SK-N-SH (cell line): ENCODE measurements around the gene UBFD1. TPM values are rescaled to one million over a fixed set of nuclear protein-coding genes. Genes with fewer than 3 reads are reported as not detected.

Experiments used
- CTCF ChIA-PET: fragments of 300-600, 350-600 bp; formaldehyde crosslinking; extraction: SDS; loops from one replicate; lab custom pipeline; 2021; lab: Yijun Ruan, JAX
- POLR2A ChIA-PET: fragments of 350-600 bp; sonication (Branson Sonifier 250); formaldehyde crosslinking; extraction: SDS; loops from one replicate; lab custom pipeline; 2020; ENCODE audit warnings: antibody characterized with exemption, inconsistent platforms; lab: Yijun Ruan, JAX
- DNase-seq: peaks from one replicate; pipeline ENCODE4 v3.0.0; 2012
- H2AFZ ChIP-seq: fragments of 200-600 bp; sonication (generic); 2 replicates; pipeline ENCODE4 v1.8.1; 2016; ENCODE audit warnings: antibody characterized with exemption, mild to moderate bottlenecking, low read depth
- H3F3A ChIP-seq: fragments of 200-600 bp; sonication (generic); replicated peaks from 2 replicates; pipeline ENCODE3; 2016; ENCODE audit warnings: antibody characterized with exemption, mild to moderate bottlenecking; ENCODE audit not compliant: insufficient read depth
- H3K27ac ChIP-seq, 2 experiments: fragments of 200-500 bp in 1 of 2; fragments of 200-600 bp in 1 of 2; sonication (Bioruptor generic) in 1 of 2; sonication (generic), shearing (Covaris generic) in 1 of 2; 2 replicates each; pipeline versions ENCODE4 v1.5.1 to v1.6.1; 2014 to 2016; ENCODE audit warnings: low read depth in 2 of 2, inconsistent platforms in 1 of 2, low read length in 1 of 2, mild to moderate bottlenecking in 1 of 2, mixed read lengths in 1 of 2
- H3K27me3 ChIP-seq: fragments of 200-600 bp; sonication (generic), shearing (Covaris generic); 2 replicates; pipeline ENCODE4 v1.6.1; 2016; ENCODE audit warnings: mixed run types; ENCODE audit not compliant: insufficient read depth
- H3K36me3 ChIP-seq, 2 experiments: fragments of 200-500 bp in 1 of 2; fragments of 200-600 bp in 1 of 2; sonication (Bioruptor generic) in 1 of 2; sonication (generic) in 1 of 2; replicated peaks in 1 of 2; 2 replicates each; pipeline versions ENCODE3 to v1.5.1; 2014 to 2016; ENCODE audit warnings: low read length in 1 of 2, mild to moderate bottlenecking in 1 of 2; ENCODE audit not compliant: insufficient read depth in 2 of 2, control insufficient read depth in 1 of 2
- H3K4me1 ChIP-seq, 2 experiments: fragments of 200-500 bp in 1 of 2; fragments of 200-600 bp in 1 of 2; sonication (Bioruptor generic) in 1 of 2; sonication (generic), shearing (Covaris generic) in 1 of 2; 2 replicates each; pipeline versions ENCODE4 v1.5.1 to v1.6.1; 2014 to 2016; ENCODE audit warnings: low read depth in 1 of 2, low read length in 1 of 2, mixed run types in 1 of 2; ENCODE audit not compliant: insufficient read depth in 2 of 2, control insufficient read depth in 1 of 2
- H3K4me2 ChIP-seq: fragments of 200-600 bp; sonication (generic), shearing (Covaris generic); 2 replicates; pipeline ENCODE4 v1.6.1; 2017; ENCODE audit warnings: mixed run types
- H3K4me3 ChIP-seq, 2 experiments: fragments of 200-500 bp in 1 of 2; fragments of 200-600 bp in 1 of 2; sonication (Bioruptor generic) in 1 of 2; sonication (generic), shearing (Covaris generic) in 1 of 2; 2 replicates each; pipeline versions ENCODE4 v1.5.1 to v1.8.1; 2014 to 2016; ENCODE audit warnings: low read depth in 2 of 2, inconsistent platforms in 1 of 2, low read length in 1 of 2, mild to moderate bottlenecking in 1 of 2, mixed read lengths in 1 of 2, moderate library complexity in 1 of 2
- H3K79me2 ChIP-seq: fragments of 200-600 bp; sonication (generic); 2 replicates; pipeline ENCODE4 v1.8.1; 2017; ENCODE audit warnings: mild to moderate bottlenecking; ENCODE audit not compliant: insufficient read depth
- H3K9ac ChIP-seq: fragments of 200-600 bp; sonication (generic); 2 replicates; pipeline ENCODE4 v1.6.1; 2017; ENCODE audit warnings: mixed run types
- H3K9me2 ChIP-seq: fragments of 200-600 bp; sonication (generic); 2 replicates; pipeline ENCODE4 v1.6.1; 2017; ENCODE audit warnings: mixed run types
- H3K9me3 ChIP-seq: fragments of 200-600 bp; sonication (generic); 2 replicates; pipeline ENCODE4 v1.6.1; 2017; ENCODE audit warnings: mixed run types, mild to moderate bottlenecking, moderate library complexity
- H4K20me1 ChIP-seq: fragments of 200-600 bp; sonication (generic); 2 replicates; pipeline ENCODE4 v1.6.1; 2017; ENCODE audit warnings: mild to moderate bottlenecking, mixed run types; ENCODE audit not compliant: insufficient read depth
- ELF1 ChIP-seq: IDR thresholded peaks from 2 replicates; pipeline ENCODE4 v1.4.0; 2012
- EP300 ChIP-seq, 2 experiments: IDR thresholded peaks; 2 replicates each; pipeline versions ENCODE4 v1.4.0 to v1.6.1; 2012; ENCODE audit warnings: borderline replicate concordance in 1 of 2, low read depth in 1 of 2, low read length in 1 of 2
- EZH2phosphoT487 ChIP-seq: fragments of 200-600 bp; sonication (generic); IDR thresholded peaks from 2 replicates; pipeline ENCODE4 v1.6.1; 2017; ENCODE audit warnings: low read depth, mixed run types, mild to moderate bottlenecking, antibody characterized with exemption, moderate library complexity, borderline replicate concordance
- FOSL2 ChIP-seq: IDR thresholded peaks from 2 replicates; pipeline ENCODE4 v1.4.0; 2012; ENCODE audit warnings: low read depth, mild to moderate bottlenecking, moderate library complexity, borderline replicate concordance
- FOXJ3 ChIP-seq: sonication (generic); formaldehyde crosslinking; IDR thresholded peaks from 2 replicates; pipeline ENCODE4 v1.5.1; 2020; ENCODE audit warnings: mild to moderate bottlenecking, missing genetic modification reagents
- GABPA ChIP-seq: IDR thresholded peaks from 2 replicates; pipeline ENCODE4 v1.4.0; 2012; ENCODE audit warnings: low read depth, mild to moderate bottlenecking
- JUND ChIP-seq: IDR thresholded peaks from 2 replicates; pipeline ENCODE4 v1.4.0; 2012
- MAX ChIP-seq: IDR thresholded peaks from 2 replicates; pipeline ENCODE4 v1.4.0; 2012; ENCODE audit warnings: low read depth
- MEF2A ChIP-seq: IDR thresholded peaks from 2 replicates; pipeline ENCODE4 v1.4.0; 2012; ENCODE audit warnings: low read depth, borderline replicate concordance
- MXI1 ChIP-seq: IDR thresholded peaks from 2 replicates; pipeline ENCODE4 v1.6.1; 2012; ENCODE audit warnings: mild to moderate bottlenecking, low read depth, low read length, improper control_type of control experiment
- NRF1 ChIP-seq: IDR thresholded peaks from 2 replicates; pipeline ENCODE4 v1.6.1; 2012; ENCODE audit warnings: low read depth, mild to moderate bottlenecking, low read length
- PBX3 ChIP-seq: IDR thresholded peaks from 2 replicates; pipeline ENCODE4; 2012
- POLR2AphosphoS5 ChIP-seq: IDR thresholded peaks from 2 replicates; pipeline ENCODE4 v1.6.1; 2012; ENCODE audit warnings: low read depth, low read length
- RAD21 ChIP-seq: IDR thresholded peaks from 2 replicates; pipeline ENCODE4 v1.6.1; 2012; ENCODE audit warnings: mild to moderate bottlenecking, low read length
- TCF12 ChIP-seq: IDR thresholded peaks from 2 replicates; pipeline ENCODE4 v1.4.0; 2012
- TEAD4 ChIP-seq: IDR thresholded peaks from 2 replicates; pipeline ENCODE4 v1.4.0; 2012; ENCODE audit warnings: mild to moderate bottlenecking, borderline replicate concordance; ENCODE audit not compliant: insufficient read depth
- USF2 ChIP-seq: fragments of 150-350 bp; IDR thresholded peaks from 2 replicates; pipeline ENCODE4 v1.6.1; 2017; ENCODE audit warnings: antibody characterized with exemption, low read length, low read depth, borderline replicate concordance
- ZBTB33 ChIP-seq: IDR thresholded peaks from 2 replicates; pipeline ENCODE4 v1.4.0; 2012; ENCODE audit warnings: low read depth, borderline replicate concordance
- WGBS: methylation state at CpG from one replicate; pipeline ENCODE4 v1.1.6; 2017; ENCODE audit warnings: low lambda C conversion rate; 5-methylcytosine and 5-hydroxymethylcytosine counted together
- polyA plus RNA-seq, 3 experiments: library from polyadenylated mRNA; depleted of rRNA; stranded (reverse); fragments of >200 nt; gene quantifications; 2 replicates each; pipeline ENCODE4 v1.2.3, GENCODE V29; 2012

UBFD1 gene
- polyA plus RNA-seq, 1 of the 3 experiments (the other 2 are of a cell fraction), result 66.1 TPM

- H3K9me2 ChIP-seq, result no peaks in the 10 kb centered on the region
- ChIA-PET CTCF (no interaction called here), POLR2A (no interaction called here)
- no peak overlapping the region for H3K27ac ChIP-seq
- 94% methylated on average over 12 of the region's 12 CpGs for WGBS
- no peaks in the 10 kb centered on the region for H3K27me3 ChIP-seq
- no peak overlapping the region for H3K4me3 ChIP-seq
- H4K20me1 ChIP-seq, result peaks cover 14% of the 10 kb centered on the region; the same call in 1 of the 2 replicates
- no peaks in the 10 kb centered on the region for H3K9me3 ChIP-seq
- H3K9ac ChIP-seq, result no peak overlapping the region
- H2AFZ ChIP-seq, result no peak overlapping the region
- TF ChIP-seq GABPA, result no peak
- TF ChIP-seq ELF1, result no peak
- TF ChIP-seq PBX3, result no peak
- TF ChIP-seq TEAD4, result no peak
- TF ChIP-seq MXI1, result no peak
- peaks cover 10 to 18% of the 10 kb centered on the region in 2 experiments for H3K36me3 ChIP-seq
- H3K4me2 ChIP-seq, result peak overlapping the region; percentile 92; the same call in 1 of the 2 replicates
- no peak for DNase-seq
- peaks cover 0 to 7% of the 10 kb centered on the region in 2 experiments; a peak in 1 of 4 replicates for H3K4me1 ChIP-seq
- H3F3A ChIP-seq, result peaks cover 2% of the 10 kb centered on the region
- peaks cover 70% of the 10 kb centered on the region for H3K79me2 ChIP-seq
Observed at GRCh38 chr16:23594186-23594585, 36.7 kb downstream of the UBFD1 start.

- POLR2A ChIA-PET, result no interaction called here
Observed at GRCh38 chr16:23595246-23595950, 37.9 kb downstream of the UBFD1 start.

More at GRCh38 chr16:23595246-23595950, 37.9 kb downstream of the UBFD1 start:
- peak overlapping the region; percentile 87 to 97 for H3K4me3 ChIP-seq
- no peaks in the 10 kb centered on the region for H3K9me2 ChIP-seq
- H3K27me3 ChIP-seq, result no peaks in the 10 kb centered on the region
- no peak for TF ChIP-seq MEF2A
- no peak for TF ChIP-seq ZBTB33
- TF ChIP-seq EZH2phosphoT487, result no peak
- TF ChIP-seq MAX, result no peak
- no peak for TF ChIP-seq FOXJ3
- TF ChIP-seq EP300 (IDR thresholded peaks at IDR 0.05; ENCODE audit: borderline replicate concordance in 1 of 2, low read depth in 1 of 2, low read length in 1 of 2), result no peak
- no peak for TF ChIP-seq TCF12
- TF ChIP-seq RAD21, result no peak
- TF ChIP-seq JUND, result no peak
- no peak for TF ChIP-seq USF2
- TF ChIP-seq NRF1, result no peak
- TF ChIP-seq POLR2AphosphoS5, result no peak
- no peak for TF ChIP-seq MXI1
- no peak for TF ChIP-seq TEAD4
- TF ChIP-seq FOSL2, result no peak
- TF ChIP-seq, all 33 proteins: peak for 0
- Histone ChIP-seq H4K20me1 (peaks cover 14% of the 10 kb centered on the region; the same call in 1 of the 2 replicates), H3K4me1 (peaks cover 0 to 7% of the 10 kb centered on the region in 2 experiments; a peak in 1 of 4 replicates), H2AFZ (peak overlapping the region; percentile 87; the same call in 1 of the 2 replicates), H3K9ac (peak overlapping the region; percentile 98), H3K27ac (peak overlapping the region; percentile 60 to 78; a peak in 2 of 4 replicates), H3K36me3 (peaks cover 6 to 12% of the 10 kb centered on the region in 2 experiments), H3K9me3 (no peaks in the 10 kb centered on the region), H3K79me2 (peaks cover 57% of the 10 kb centered on the region), H3F3A (no peaks in the 10 kb centered on the region), H3K4me2 (peak overlapping the region; percentile 92)
- DNase-seq, result peak; percentile 20
- WGBS, result 20% methylated on average over 27 of the region's 34 CpGs
- CTCF ChIA-PET, result interaction anchor here (1.2 to 2.2 kb wide), 4 partner anchors 11 to 79 kb away, joined by 3 to 17 read pairs (median 6); no protein-coding TSS in a partner anchor
